ENCODE measurements around the gene UMAD1.

UMAD1 gene

GRCh38 chr7:7640221-7641128, at the start of gene UMAD1:
Gene UMAD1 (plus strand): TSS chr7:7640752. CDS start chr7:7673372, 32,620 bp downstream.
- TF ChIP-seq GATA1 (IDR thresholded peaks at IDR 0.05; ENCODE audit: low read depth, low read length) (no peak), POLR2A (IDR thresholded peaks at IDR 0.05; ENCODE audit: low read length) (peak; percentile 98)
- DNase-seq, result peak; percentile 99 to 100

DNA sequence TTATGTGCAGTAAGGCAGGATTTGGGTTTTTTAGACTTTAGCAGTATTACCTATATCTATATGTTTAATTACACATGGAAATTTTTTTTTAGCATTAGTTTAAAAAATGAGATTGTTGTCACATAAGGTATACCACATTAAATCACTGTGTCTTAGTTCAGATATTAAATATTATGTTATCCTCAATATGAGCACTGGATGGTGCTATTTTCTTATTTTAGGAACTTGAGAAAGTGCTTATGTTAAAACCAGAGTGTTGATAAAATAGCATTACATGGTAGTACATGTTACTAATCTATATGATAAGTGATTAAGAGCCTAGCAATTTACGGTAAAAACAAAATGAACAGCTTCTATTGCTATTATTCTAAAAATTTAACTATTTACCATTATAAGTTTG, 45.1 kb upstream of the UMAD1 start:
- peak; percentile 52 to 66 for DNase-seq
- TF ChIP-seq POLR2A (IDR thresholded peaks at IDR 0.05; ENCODE audit: low read length) (no peak), GATA1 (IDR thresholded peaks at IDR 0.05; ENCODE audit: low read depth, low read length) (no peak)

GRCh38 chr7:7596176-7596575, 44.4 kb upstream of the UMAD1 start:
- no peak for DNase-seq
- TF ChIP-seq GATA1 (IDR thresholded peaks at IDR 0.05; ENCODE audit: low read depth, low read length) (no peak), POLR2A (IDR thresholded peaks at IDR 0.05; ENCODE audit: low read length) (no peak)

DNA sequence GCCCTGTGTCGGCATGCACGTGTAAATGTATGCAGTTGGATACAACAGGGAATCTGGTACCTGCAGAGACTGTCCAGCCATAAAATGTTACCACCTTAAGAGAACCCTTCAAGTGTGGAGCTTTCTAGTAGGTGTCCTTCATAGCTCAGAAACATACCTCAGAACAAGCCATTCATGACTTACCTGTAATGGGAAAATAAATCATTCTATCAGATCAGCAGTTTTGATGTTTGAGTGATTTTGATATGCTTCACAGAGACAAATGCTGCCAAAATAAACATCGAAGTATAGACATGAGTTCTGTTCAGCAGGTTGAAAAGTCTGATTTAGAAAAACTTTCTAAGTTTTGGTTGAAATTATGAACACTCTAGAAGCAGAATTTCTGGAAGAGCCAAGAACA, 33.5 kb upstream of the UMAD1 start:
- no peak for DNase-seq
- TF ChIP-seq GATA1 (IDR thresholded peaks at IDR 0.05; ENCODE audit: low read depth, low read length), result no peak
- TF ChIP-seq POLR2A (IDR thresholded peaks at IDR 0.05; ENCODE audit: low read length), result no peak

DNA sequence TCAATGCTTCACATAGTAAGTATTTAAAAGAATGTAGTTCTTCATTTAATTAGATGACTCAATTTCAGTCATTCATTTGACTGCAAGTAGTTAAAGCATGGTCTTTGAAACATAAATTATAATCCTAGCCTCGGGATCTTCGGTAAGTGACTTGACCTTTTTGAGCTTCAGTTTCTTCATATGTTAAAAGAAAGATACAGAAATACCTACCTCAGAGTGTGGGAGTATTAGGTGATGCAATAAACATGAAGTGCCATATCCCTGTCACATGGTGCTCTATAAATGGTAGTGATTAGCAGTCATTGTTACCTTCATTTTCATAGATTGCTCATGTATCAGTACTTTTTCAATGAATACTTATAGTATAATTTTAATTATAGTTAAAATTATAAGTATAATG, 31.2 kb upstream of the UMAD1 start:
- TF ChIP-seq POLR2A (IDR thresholded peaks at IDR 0.05; ENCODE audit: low read length) (no peak), GATA1 (IDR thresholded peaks at IDR 0.05; ENCODE audit: low read depth, low read length) (no peak)
- DNase-seq, result no peak

GRCh38 chr7:7612519-7612918, 28.0 kb upstream of the UMAD1 start:
- no peak for TF ChIP-seq POLR2A (IDR thresholded peaks at IDR 0.05; ENCODE audit: low read length)
- no peak for TF ChIP-seq GATA1 (IDR thresholded peaks at IDR 0.05; ENCODE audit: low read depth, low read length)
- no peak for DNase-seq

- DNase-seq, result no peak
- TF ChIP-seq POLR2A (IDR thresholded peaks at IDR 0.05; ENCODE audit: low read length) (no peak), GATA1 (IDR thresholded peaks at IDR 0.05; ENCODE audit: low read depth, low read length) (no peak)
Measured at GRCh38 chr7:7613210-7613609, 27.3 kb upstream of the UMAD1 start.

DNA sequence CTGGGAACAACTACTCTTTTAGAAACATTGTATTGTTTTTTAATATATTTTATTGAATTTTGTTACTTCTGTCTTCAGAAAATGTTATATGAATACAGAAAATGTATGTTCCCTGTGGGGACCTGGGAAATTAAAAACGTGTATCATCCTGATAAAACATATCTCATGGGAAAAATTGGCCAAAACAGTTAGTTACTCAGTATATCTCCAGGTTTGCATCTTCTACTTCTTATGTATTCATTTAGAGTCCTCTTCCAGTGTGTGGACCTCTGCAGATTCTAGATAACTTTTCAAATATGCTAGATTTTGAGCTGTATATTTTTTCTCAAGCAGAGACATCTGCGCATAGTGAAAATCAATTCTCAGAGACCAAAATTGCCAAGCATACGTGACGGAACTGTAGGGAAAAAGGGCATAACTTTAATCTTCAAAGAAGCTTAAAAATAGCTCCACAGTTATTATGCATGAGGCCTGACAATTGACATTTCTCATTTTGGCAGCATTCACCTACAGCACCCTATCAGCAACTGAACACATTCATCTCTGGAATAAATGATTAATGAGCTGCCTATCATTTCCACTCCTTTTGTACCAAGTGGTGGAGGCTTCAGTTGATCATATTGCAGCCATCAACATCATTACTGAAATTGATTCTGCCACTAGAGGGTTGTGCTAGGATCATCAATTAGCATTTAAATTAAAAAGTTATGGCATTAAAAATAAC, 26.4 kb upstream of the UMAD1 start:
- DNase-seq, result peak; percentile 56 to 85
- TF ChIP-seq POLR2A (IDR thresholded peaks at IDR 0.05; ENCODE audit: low read length) (no peak), GATA1 (IDR thresholded peaks at IDR 0.05; ENCODE audit: low read depth, low read length) (no peak)

DNA sequence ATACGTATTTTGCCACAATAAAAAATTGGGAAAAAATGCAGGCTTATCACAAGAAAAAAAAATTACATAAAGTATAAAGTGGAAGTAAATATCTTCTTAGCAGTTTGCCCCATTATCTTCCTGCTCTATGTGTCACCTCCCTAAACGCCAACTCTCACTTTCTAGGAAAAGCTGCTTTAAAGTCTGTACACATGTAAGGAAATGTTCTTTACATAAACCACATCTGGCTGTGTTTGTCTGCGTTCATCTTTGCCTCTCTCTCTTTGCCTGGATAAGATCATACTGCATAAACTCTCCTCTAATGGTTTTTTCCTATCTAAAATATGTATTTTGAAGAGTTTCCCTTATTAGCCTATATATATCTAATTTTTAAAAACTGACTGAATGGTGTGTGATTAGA, 23.0 kb upstream of the UMAD1 start:
- TF ChIP-seq GATA1 (IDR thresholded peaks at IDR 0.05; ENCODE audit: low read depth, low read length), result no peak
- peak; percentile 34 for TF ChIP-seq POLR2A (IDR thresholded peaks at IDR 0.05; ENCODE audit: low read length)
- DNase-seq, result peak; percentile 13 to 14

- no peak for DNase-seq
- TF ChIP-seq GATA1 (IDR thresholded peaks at IDR 0.05; ENCODE audit: low read depth, low read length), result no peak
- no peak for TF ChIP-seq POLR2A (IDR thresholded peaks at IDR 0.05; ENCODE audit: low read length)
Measured at GRCh38 chr7:7618410-7618809, 22.1 kb upstream of the UMAD1 start.

- TF ChIP-seq POLR2A (IDR thresholded peaks at IDR 0.05; ENCODE audit: low read length) (no peak), GATA1 (IDR thresholded peaks at IDR 0.05; ENCODE audit: low read depth, low read length) (no peak)
- DNase-seq, result no peak
Measured at GRCh38 chr7:7620236-7620635, 20.3 kb upstream of the UMAD1 start.

GRCh38 chr7:7620644-7621210, 19.8 kb upstream of the UMAD1 start:
- TF ChIP-seq POLR2A (IDR thresholded peaks at IDR 0.05; ENCODE audit: low read length) (no peak), GATA1 (IDR thresholded peaks at IDR 0.05; ENCODE audit: low read depth, low read length) (no peak)
- no peak for DNase-seq

- TF ChIP-seq GATA1 (IDR thresholded peaks at IDR 0.05; ENCODE audit: low read depth, low read length), result no peak
- TF ChIP-seq POLR2A (IDR thresholded peaks at IDR 0.05; ENCODE audit: low read length), result no peak
- DNase-seq, result no peak
Measured at GRCh38 chr7:7628476-7628875, 12.1 kb upstream of the UMAD1 start.

DNA sequence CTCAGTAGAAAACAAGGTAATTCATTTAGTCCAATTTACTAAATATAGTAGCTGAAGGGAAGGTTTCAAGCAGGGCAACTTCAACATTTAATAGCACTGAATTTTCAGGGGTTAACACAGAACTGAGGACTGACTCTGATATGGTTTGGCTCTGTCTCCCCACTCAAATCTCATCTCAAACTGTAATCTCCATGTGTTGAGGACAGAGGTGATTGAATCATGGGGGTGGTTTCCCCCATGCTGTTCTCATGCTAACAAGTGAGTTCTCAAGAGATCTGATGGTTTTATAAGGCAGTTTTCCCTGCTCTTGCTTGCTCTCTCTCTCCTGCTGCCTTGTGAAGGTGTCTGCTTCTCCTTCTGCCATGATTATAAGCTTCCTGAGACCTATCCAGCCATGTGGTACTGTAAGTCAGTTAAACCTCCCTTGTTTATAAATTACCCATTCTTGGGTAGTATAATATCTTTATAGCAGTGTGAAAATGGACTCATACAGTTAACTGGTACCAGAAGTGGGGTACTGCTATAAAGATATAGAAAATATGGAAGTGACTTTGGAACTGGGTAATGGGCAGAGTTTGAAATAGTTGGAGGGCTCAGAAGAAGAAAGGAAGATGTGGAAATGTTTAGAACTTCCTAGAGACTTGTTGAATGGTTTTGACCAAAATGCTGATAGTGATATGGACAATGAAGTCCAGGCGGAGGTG, 9.8 kb upstream of the UMAD1 start:
- DNase-seq, result no peak
- TF ChIP-seq POLR2A (IDR thresholded peaks at IDR 0.05; ENCODE audit: low read length) (no peak), GATA1 (IDR thresholded peaks at IDR 0.05; ENCODE audit: low read depth, low read length) (no peak)
